NCI-H2196 treated with DMSO at 0.1 percent for 48 hours (cell line): Measurements from ENCODE around the gene CPA5.

Source experiments
- DNase-seq: peaks from one replicate; lab custom pipeline; 2025; ENCODE audit not compliant: unreplicated experiment; lab: John Stamatoyannopoulos, UW

The CPA5 gene

GRCh38 chr7:130395421-130395820 lies 50.8 kb downstream of the CPA5 start:
- no peak for DNase-seq

- no peak for DNase-seq
Observed at GRCh38 chr7:130396109-130396508, 51.5 kb downstream of the CPA5 start.

- DNase-seq, result no peak
Observed at GRCh38 chr7:130397051-130397757, 52.6 kb downstream of the CPA5 start.

DNA sequence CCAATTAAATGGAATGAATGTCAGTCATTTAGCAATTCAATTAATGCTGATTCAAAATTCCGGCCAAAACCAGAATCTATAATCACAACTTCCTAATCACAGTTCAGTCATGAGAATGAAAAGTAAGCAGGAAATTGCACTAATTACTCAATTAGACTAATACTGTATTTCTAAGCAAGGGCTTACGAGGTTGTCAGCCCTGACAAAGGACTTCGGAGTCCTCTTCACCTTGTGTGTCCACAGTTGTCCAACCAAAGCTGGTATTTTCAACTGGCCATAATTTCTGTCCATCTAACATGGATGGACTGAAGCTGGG lies 53.1 kb downstream of the CPA5 start:
- DNase-seq, result no peak

DNA sequence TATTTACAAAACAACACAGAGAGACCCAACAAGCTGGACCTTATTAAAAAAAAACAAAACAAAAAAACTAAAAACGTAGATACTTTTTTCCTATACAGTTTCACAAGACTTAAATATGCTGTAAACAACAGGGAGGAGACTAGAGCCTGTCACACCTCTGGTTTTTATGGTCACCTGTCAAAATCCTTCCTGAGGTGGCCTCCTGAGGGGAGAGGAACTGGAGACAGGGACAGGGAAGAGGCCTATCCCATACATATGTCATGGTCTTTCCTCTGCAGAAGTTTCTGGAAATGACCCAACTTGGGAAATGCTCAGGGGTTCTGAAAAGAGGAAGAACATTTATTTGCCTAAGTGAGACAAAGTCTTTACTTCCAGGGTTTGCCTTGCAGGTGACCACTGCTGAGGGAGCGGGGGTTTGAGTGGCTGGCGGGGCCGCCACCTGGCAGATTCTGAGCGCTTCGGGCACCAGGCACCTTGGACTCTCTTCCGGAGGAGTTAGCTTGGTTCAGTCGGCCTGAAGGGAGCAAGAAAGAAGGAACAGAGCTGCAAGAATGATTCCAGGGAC lies 54.0 kb downstream of the CPA5 start:
- no peak for DNase-seq

DNA sequence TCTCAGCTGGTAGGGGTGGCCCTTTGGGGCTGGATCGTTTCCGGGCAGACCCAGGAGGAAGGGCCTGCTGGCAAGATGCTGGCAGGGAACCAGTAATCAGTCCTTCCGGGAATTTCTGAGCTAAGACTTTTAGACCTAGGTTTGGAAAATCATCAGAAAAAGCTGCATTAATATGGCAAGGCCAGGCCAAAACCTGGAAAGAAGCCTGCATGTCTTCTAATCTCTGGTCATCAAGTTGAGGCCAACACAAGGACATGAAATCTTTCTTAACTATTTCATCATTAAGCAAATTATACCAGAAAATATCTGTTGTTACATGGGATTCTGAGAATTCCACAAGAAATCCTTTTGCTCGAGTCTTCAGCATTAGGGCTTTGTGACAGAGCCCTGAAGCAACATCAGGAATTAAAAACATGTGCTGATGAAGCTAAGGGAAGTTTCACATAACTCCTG lies 55.5 kb downstream of the CPA5 start:
- DNase-seq, result no peak

- no peak for DNase-seq
Observed at GRCh38 chr7:130401101-130401500, 56.5 kb downstream of the CPA5 start.

- no peak for DNase-seq
Observed at GRCh38 chr7:130401578-130401977, 57.0 kb downstream of the CPA5 start.

GRCh38 chr7:130405003-130405402 lies 60.4 kb downstream of the CPA5 start:
- DNase-seq, result no peak

DNA sequence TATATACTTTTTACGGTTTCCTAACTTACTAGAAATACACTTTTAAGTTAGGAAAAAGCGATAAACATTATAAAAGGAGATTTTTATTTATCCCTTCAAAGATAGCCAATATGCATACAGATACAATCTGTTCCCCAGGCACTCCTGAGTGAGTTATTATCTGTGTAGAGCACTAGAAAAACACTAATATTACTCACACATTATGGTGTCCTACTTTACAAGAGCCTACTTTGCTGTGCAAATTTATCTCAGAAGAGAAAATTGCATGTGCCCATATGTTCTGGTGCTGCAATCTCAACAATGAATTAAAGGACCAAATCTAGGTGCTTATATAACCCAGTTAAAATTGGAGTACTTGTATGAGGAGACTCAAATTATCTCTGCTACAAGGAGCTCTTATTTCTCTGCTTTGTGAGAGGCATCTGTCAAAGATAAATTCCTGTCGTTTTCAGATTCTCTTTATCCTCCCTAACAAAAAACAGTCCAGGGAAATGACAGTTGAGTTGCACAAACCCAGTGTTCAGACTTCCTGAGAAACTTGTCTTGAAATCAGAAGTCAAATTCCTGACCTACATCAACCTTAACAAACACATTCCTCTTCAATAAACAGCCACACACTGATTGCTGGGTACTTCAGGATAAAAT lies 64.6 kb downstream of the CPA5 start:
- DNase-seq, result no peak

DNA sequence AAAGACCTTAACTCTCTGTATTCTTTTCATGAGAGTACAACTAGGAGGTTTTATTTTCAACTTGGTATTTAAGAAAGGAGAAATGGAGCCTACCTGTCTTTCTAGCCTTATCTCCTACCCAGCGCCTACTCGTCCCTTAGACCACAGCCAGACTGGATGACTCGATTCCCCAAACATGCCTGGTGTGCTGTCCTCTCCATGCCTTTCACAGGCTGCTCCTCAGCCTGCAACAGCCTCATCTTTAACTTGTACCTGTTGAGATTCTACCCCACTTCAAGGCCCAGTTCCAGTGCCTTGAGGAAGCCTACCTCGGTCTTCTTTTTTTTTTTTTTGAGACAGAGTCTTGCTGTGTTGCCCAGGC lies 65.1 kb downstream of the CPA5 start:
- no peak for DNase-seq

DNA sequence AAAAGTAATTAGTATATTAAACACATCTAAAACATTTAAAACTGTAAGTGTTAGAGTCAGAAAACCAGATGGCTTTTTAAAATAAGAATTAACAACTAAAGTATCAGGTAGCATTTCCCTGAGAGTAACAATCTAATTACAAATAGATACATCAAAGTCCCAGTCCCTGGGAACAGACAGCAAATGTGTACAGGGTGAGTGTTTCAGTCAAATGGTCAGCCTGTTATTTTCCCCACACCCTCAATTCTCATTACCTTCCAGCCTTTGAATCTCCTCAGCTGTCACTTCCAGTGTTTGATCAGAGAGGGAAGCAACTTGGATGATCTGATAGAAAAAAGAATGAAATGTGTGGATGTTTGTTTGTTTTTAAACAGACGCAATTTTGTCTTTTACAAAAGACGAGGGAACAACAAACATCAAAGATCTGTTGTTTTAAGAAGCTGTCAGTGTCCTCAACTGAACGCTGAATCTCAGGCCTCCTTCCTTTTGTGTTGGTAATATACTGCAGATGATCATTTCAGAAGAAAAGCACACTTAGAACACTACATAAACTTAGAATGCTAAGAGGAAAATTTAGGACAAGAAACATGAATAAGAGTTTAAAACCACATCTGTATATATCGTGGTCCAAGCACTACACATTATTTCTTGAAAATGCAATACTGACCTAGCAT lies 66.4 kb downstream of the CPA5 start:
- DNase-seq, result no peak

DNA sequence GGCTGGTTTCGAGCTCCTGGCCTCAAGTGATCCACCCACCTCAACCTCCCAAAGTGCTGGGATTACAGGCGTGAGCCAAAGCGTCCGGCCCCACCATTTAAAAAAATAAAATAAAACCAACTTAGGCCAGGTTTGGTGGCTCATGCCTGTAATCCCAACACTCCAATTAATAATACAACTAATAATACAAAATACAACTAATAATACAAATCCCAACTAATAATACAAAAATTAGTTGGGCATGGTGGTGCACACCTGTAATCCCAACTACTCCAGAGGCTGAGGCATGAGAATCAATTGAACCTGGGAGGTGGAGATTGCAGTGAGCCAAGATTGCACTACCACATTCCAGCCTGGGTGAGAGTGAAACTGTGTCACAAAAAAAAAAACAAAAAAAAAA lies 68.6 kb downstream of the CPA5 start:
- no peak for DNase-seq

DNA sequence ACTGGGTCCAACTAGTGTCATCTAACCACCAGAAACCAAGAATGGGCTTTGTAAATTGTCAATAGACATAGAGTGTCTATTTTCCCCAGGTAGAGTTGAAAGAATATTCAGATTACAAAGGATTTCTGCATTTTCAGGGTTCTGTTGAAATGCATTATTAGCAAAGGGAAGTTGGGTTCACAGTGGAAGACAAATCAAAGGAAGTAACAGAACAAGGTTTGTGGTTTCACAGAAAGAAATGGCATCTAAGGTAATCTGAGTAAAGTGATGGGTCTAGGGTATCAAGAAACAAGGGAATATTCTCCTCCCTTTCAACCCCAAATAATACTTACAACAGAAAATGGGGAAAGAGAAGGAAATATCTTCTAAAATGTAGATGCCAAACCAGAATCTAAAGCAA lies 70.4 kb downstream of the CPA5 start:
- DNase-seq, result no peak

DNA sequence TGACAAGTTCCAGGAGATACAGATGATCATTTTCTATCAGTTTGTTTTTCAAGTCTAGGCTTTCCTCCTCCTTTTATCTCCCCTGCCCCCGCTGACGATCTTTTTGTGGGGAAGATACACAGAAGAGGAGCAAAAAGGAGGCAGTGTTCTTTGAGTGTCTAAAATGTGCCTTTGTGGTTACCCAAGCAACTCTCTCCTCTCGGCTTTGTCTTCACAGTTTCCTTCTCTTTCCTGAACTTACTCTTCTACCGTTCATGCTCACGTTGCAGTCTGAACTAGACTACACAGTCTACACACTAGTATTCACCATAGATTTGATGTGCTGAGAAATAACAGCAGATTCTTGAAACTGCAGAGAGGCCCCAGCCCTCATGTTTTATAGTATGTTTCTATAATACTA lies 72.6 kb downstream of the CPA5 start:
- no peak for DNase-seq

- DNase-seq, result no peak
Observed at GRCh38 chr7:130418306-130418705, 73.7 kb downstream of the CPA5 start.
